HG03520 (cell line): Measurements from ENCODE around the gene NEU4.
"Not testable (repeated sequence)": the region's sequence is repeated elsewhere in the genome, so short reads cannot be mapped to it uniquely, and the experiment has no call there.

ENCODE experiments used
- ATAC-seq: cut with Tn5 transposase; IDR thresholded peaks from one replicate; pipeline ENCODE4 v1.9.1; 2021; ENCODE audit warnings: mild to moderate bottlenecking, moderate library complexity; ENCODE audit not compliant: unreplicated experiment

Gene NEU4

DNA sequence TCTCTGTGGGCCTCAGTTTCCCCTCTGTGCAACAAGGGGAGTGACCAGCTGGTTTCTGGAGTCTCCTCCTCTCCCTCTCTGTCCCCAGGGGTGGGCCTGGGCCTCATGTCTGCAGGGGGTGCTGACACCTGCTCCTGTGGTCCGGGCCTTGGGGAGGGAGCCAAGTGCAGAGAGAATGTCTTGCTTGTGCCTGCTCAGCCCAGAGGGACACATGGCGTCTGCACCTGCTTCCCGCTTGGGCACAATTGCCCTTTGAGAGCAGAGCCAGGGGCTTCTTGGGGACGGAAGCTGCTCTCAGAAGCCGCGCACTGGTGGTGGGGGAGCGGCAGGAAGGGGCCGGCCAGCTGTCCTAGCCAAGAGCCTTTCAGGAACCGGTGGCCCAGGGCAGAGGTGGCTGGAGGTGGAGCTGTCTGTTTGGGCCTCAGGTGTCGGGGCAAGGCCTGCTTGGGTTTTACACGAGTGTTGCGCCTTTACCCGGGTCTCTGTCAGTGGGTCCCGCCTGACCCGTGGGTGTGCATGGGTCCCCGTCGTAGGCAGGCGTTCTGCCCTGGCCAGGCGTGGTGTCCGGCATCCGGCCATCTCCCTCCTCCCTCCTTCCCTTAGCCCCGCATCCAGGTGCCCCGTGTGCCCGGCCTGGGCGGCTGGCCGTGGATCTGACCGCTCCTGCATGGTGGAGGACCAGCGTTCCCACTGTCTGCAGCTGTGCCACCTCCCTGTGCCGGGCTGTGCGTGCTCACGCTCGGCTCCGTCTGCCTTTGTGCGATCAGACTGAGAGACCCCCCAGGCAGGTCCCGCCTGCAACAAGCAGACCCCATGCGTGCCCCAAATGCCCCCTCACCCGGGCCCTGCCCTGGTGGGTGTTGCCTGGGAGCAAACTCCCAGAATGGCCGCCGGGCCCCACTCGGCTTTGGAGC lies 4.0 kb downstream of the NEU4 start:
- ATAC-seq = no peak

DNA sequence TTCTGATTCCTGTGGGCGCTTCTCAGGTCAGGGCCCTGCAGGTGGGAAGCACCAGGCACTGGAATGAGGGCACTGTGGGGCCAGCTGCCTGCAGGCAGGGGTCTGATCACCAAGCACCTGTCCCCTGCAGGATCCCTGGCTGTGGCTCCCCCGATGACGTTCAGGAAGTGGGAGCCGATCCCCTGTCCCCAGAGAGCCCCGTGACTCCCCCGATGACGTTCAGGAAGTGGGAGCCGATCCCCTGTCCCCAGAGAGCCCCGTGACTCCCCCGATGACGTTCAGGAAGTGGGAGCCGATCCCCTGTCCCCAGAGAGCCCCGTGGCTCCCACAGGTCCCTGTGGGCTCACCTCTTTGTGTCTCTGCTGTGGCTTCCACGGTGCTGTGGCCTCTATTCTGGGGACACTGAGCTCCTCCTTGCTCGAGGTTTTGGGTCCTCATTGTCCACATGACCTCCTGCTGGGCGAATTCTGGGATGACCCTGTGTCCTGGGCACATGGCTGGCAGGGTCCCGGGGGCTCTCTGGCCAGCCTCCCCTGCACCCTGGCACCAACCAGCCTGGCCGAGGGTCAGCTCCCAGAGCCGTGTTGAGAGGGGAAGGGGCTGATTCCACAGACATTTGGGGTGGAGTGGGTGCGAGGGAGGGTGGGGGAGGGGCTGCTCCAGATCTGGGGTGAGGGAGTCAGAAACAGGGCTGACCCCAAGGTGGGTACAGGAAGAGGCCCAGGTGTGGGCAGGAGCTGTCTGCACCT lies 4.8 kb downstream of the NEU4 start:
- ATAC-seq = no peak

DNA sequence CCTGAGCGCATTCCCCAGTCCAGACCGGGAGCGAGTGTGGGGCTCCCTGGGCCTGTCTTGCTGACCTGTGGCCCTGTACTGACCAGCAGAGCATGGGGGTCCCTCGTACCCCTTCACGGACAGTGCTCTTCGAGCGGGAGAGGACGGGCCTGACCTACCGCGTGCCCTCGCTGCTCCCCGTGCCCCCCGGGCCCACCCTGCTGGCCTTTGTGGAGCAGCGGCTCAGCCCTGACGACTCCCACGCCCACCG lies 5.3 kb downstream of the NEU4 start:
- no peak for ATAC-seq

DNA sequence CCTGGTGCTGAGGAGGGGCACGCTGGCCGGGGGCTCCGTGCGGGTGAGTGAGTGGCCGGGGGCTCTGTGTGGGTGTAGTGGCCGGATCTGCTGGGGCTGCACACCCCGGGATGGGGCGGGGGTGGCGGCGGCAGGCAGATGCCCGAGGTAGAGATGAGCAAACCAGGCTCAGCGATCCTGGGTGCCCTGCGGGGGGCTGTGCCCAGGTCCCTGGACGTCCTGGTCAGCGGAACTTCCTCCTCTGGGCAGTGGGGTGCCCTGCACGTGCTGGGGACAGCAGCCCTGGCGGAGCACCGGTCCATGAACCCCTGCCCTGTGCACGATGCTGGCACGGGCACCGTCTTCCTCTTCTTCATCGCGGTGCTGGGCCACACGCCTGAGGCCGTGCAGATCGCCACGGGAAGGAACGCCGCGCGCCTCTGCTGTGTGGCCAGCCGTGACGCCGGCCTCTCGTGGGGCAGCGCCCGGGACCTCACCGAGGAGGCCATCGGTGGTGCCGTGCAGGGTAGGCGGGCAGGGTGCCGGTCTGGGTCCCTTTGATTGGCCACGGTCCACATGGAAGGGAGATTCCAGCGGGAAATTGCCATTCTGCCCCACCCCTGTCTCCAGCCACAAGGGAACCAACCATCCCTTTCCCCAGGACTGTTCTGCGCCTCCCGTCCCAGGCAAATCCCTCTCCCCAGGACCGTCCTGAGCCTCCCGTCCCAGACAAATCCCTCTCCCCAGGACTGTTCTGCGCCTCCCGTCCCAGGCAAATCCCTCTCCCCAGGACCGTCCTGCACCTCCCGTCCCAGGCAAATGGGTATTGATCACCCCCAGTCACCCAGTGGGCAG lies 5.9 kb downstream of the NEU4 start:
- ATAC-seq = no peak

DNA sequence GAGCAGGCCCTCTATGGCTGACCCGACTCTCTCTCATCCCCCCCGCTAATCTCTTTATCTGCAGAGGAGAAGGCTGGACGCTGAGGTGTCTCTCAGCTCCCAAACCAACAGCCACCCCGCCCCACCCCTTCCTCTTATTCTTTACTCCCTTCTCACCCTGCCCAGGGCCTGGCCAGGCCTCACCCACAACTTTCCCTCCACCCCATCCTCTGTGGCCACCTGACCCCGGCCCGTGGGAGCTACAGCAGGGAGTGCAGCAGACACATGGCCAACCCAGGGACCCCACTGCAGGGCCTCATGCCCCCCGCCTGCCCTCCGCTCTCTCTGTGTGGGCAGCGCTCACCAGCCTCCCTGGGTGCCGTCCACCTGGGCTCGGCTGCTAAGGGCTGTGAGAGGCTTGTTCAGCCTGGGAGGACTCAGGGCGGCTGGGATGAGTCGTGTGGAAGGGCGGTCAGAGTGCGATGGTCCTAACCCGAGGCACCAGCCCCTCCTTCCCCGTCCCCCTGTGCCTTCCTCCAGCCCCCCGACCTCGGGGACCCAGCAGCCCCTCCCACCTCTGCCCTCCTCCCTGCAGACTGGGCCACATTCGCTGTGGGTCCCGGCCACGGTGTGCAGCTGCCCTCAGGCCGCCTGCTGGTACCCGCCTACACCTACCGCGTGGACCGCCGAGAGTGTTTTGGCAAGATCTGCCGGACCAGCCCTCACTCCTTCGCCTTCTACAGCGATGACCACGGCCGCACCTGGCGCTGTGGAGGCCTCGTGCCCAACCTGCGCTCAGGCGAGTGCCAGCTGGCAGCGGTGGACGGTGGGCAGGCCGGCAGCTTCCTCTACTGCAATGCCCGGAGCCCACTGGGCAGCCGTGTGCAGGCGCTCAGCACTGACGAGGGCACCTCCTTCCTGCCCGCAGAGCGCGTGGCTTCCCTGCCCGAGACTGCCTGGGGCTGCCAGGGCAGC lies 6.8 kb downstream of the NEU4 start:
- no peak for ATAC-seq

DNA sequence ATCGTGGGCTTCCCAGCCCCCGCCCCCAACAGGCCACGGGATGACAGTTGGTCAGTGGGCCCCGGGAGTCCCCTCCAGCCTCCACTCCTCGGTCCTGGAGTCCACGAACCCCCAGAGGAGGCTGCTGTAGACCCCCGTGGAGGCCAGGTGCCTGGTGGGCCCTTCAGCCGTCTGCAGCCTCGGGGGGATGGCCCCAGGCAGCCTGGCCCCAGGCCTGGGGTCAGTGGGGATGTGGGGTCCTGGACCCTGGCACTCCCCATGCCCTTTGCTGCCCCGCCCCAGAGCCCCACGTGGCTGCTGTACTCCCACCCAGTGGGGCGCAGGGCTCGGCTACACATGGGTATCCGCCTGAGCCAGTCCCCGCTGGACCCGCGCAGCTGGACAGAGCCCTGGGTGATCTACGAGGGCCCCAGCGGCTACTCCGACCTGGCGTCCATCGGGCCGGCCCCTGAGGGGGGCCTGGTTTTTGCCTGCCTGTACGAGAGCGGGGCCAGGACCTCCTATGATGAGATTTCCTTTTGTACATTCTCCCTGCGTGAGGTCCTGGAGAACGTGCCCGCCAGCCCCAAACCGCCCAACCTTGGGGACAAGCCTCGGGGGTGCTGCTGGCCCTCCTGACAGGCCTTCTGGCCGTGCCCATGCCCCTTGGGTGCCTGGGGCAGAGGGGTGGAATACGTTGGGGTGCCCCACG lies 7.6 kb downstream of the NEU4 start:
- ATAC-seq = no peak

DNA sequence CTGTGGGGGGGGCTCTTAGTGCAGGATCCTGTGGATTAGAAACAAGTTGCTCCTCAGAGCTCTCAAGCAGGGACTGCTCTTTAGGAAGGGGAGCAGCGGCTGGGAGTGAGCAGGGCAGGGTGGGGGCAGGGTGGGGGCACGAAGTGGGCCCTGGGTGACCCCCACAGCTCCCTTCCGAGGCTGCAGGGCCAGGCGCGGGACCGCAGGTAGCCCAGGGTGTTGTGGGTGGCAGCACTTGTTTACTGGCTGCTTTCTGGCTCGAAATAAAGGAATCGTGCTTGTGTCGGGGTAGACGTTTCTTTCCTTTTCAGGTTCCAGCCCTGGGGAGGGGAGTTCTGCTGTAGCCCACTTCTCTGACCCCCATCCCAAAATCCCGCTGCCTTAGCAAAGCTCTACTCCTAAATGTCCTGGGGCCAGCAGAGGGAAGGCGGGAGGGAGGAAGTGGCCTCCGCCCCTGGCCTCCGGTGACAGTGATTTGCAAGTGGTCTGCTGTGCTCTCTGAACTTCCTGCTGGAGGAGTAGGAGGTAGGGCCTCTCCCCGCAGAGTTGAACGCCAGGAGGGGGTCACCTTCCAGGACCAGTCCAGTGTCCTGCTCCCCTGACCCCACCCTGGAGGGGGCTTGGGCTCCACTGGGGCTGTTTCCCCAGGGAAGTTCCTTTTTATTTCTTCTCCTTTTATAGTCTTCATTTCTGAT lies 8.3 kb downstream of the NEU4 start:
- no peak for ATAC-seq

DNA sequence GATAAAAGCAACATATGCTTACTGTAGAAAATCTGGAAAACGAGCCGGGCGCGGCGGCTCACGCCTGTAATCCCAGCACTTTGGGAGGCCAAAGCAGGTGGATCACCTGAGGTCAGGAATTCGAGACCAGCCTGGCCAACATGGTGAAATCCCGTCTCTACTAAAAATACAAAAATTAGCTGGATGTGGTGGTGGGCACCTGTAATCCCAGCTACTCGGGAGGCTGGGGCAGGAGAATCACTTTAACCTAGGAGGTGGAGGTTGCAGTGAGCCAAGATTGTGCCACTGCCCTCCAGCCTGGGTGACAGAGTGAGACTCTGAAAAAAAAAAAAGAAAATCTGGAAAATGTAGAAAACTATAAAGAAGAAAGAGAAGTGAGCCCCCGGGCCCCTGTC lies 8.8 kb downstream of the NEU4 start:
- ATAC-seq = not testable (repeated sequence)

DNA sequence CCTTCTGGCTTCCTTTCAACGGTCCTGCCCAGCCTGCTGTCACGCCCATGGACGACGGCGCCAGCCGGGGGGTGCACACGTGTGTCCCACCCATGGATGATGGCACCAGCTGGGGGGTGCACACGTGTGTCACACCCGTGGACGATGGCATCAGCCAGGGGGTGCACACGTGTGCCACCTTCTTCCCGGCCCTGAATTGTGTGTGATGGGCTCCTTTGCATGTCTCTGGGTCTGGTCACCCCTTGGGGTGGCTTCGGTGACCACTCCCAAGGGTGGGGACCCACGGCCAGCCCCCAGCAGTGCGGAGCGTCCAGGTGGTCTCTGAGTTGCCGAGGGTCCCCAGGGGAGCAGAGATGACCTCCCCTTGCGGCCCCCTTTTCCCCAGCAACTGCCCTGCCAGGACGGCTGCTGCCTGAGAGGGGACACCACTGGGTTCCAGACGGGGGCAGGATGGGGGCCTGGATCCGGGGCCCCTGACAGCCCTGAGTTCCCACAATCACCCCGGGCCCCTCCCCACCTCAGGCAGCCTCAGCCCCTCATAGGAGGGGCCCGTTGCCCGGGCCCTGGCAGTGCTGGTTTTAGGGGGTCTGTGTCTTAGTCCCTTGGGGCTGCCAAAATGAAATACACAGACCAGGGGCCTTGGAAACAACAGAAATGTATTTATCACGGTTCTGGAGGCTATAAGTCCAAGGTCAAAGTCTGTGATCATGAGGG lies 9.4 kb downstream of the NEU4 start:
- ATAC-seq = no peak

DNA sequence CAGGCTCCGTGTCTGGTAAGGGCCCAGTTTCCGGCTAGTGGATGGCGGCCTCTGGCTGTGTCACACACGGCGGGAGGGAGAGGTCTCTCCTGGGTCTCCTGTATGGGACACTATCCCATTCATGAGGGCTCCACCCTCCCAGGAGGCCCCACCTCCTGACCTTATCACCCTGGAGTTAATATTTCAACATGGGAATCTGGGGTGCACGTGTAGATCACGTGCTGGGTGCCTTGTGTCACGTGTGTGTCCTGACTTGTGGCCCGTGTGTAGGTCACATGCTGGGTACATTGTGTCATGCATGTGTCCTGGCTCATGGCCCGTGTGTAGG lies 9.9 kb downstream of the NEU4 start:
- no peak for ATAC-seq

DNA sequence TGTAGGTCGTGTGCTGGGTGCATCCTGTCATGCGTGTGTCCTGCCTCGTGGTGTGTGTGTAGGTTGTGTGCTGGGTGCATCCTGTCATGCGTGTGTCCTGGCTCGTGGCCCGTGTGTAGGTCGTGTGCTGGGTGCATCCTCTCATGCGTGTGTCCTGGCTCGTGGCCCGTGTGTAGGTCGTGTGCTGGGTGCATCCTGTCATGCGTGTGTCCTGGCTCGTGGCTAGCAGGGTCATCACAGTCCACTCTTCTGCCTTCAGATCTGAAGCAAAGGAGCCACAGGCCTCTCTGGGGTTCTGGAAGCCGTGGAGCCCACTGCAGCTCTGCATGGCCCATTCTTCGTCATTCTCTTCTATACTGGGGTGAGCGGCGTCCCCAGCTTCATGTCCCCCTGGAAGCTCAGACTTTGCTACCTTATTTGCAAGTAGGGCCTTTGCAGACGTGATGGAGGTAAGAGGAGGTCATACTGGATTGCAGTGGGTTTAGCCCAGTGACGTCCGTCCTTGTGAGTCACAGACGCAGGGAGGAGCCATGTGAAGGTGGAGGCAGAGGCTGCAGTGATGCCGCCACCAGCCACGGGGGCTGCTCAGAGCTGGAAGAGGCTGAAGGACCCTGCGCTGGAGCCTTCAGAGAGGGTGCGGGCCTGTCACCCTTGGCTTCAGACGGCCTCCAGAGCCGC lies 11.1 kb downstream of the NEU4 start:
- ATAC-seq = not testable (repeated sequence)

DNA sequence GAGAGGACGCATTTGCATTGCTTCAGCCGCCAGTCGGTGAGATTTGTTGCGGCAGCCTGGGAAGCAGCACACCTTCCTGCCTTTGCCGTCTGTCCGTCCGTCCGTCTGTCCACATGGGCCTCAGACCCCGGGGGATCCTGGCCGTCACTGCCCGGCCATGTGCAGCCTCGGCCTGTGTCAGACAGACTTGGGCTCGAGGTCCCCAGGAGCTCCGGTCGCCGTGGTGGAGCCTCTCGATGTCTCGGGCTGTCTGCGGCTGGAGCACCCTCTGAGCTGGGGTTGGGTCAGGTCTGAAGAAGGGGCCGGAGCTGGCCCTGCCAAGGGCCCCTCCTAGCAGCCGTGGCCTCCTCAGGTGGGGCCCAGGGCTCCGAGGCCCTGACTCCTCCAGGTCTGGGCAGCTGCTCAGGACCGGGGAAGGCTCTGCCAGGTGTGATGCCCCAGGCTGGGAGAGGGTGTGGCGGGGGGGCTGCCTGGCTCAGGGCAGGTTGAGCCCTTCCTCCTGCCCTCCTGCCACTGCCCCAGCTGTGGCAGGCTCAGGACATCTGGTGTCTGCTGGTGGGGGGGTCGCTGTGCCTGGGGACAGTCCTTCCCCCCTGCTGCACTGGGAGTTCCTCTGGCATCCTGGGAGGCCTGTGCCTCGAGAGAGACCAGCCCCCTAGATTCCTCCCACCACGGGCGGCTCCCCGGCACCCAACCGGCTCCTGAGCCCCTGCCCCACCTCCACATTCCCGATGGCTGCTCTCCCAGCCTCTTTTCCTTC lies 11.8 kb downstream of the NEU4 start:
- ATAC-seq = no peak

DNA sequence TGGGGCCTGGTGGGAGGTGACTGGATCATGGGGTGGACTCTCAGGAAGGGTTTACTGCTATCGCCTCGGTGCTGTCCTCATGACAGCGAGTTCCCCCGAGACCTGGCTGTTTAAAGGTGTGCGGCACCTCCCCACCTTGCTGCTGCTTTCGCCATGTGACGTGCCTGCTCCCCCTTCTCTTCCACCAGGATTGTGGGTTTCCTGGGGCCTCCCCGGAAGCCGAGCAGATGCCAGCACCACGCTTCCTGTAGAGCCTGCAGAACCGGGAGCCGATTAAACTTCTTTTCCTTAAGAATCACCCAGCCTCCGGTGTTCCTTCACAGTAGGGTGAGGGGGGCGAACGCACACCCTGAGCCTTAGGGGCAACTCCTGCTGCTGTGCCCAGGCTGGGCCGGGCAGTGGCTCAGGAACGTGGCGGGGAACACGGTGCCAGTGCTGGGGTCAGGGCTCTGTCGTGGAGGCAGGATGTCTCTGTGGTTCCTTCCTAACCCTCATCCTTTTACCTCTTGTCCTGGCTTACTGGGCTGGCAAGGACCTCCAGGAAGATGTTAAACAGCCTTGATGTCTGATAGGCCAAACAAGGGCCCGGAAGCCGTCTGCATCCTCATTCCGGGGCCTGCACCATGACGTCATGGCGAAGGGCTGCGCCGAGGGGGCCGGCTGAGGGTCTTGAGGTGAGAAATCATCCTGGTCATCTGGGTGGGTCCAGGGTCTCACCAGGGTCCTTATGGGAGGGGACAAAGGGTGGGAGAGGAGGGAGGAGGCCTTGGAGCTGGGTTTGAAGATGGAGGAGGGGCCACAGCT lies 12.7 kb downstream of the NEU4 start:
- no peak for ATAC-seq

DNA sequence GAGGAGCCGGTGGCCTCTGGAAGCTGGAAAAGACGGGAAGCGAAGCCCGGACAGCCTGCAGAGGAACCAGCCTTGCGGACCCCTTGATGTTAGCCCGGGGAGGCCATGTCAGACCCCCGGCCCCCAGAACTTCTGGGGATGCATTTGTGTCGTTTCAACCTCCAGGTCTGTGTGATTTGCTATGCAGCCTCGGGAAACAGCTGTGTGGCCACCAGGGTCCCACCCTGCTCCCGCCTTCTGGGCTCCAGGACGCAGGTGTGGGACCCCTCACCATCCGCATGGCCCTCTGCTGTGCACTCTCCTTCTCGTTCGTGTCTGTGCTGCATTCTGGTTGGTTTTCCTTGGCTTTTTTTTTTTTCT lies 13.3 kb downstream of the NEU4 start:
- no peak for ATAC-seq

DNA sequence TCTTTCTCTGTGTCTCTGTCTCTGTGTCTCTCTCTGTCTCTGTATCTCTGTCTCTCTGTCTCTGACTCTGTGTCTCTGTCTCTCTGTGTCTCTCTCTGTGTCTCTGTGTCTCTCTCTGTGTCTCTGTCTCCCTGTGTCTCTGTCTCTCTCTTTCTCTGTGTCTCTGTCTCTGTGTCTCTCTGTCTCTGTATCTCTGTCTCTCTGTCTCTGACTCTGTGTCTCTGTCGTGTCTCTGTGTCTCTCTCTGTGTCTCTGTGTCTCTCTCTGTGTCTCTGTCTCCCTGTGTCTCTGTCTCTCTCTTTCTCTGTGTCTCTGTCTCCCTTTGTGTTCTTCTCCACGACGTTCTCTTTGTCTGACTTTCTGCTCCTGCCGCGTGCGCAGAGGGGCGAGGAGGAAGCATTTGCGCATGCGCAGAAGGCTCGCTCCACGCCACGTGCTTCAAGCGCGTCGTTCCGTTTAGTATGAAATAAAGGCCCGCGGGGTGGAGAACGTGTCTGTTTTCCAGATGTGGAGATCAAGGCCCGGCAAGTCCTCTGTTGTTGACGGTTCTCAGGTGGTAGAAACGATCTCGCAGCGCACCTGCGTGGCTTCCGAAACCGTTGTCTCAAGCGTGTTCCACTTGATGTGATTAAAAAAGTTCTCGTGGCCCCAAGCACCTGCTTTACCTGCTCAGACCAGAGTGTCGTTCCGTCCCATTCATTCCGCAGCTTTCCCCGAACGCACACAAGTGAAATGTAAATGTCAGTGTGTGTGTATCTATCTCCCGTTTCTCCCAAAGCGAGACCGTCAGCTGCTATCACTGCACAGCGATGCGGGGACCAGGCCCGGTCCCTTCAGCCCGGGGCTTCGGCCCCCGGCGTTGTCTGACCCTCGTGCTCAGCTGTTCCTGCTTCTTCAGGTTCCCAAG lies 14.8 kb downstream of the NEU4 start:
- ATAC-seq = not testable (repeated sequence)

DNA sequence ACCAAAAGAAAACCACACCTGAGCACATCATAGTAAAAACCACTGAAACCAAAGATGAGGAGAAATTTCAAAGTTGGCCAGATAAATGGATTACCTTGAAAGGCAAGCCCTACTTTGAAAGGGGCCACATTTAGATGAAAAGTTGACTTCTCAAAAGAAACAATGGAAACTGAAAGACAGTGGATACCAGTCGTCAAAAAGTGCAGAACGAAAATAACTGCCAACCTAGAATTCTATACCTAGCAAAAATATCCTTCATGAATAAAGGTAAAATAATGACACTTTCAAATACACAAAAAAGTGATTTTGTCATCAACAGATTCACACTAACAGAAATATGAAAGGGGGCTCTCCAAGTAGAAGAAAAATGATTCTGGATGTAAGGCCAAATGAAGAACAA lies 18.4 kb downstream of the NEU4 start:
- ATAC-seq = no peak
